Stimulated activated naive CD8-positive, alpha-beta T cell treated with anti-CD3 and anti-CD28 coated beads, Interleukin-15, Interleukin-2, amounts not matched to agents 100 U/mL and 50 U/mL, for 24 hours (primary cell): Measurements from ENCODE around the gene ADAMTS17.

Source experiments
- ATAC-seq: fragments of 150-1000 bp; cut with Tn5 transposase; one replicate; pipeline ENCODE4 v1.10.0; 2021
- DNase-seq: peaks from one replicate; pipeline ENCODE4 v3.0.0; 2021

ADAMTS17 gene

DNA sequence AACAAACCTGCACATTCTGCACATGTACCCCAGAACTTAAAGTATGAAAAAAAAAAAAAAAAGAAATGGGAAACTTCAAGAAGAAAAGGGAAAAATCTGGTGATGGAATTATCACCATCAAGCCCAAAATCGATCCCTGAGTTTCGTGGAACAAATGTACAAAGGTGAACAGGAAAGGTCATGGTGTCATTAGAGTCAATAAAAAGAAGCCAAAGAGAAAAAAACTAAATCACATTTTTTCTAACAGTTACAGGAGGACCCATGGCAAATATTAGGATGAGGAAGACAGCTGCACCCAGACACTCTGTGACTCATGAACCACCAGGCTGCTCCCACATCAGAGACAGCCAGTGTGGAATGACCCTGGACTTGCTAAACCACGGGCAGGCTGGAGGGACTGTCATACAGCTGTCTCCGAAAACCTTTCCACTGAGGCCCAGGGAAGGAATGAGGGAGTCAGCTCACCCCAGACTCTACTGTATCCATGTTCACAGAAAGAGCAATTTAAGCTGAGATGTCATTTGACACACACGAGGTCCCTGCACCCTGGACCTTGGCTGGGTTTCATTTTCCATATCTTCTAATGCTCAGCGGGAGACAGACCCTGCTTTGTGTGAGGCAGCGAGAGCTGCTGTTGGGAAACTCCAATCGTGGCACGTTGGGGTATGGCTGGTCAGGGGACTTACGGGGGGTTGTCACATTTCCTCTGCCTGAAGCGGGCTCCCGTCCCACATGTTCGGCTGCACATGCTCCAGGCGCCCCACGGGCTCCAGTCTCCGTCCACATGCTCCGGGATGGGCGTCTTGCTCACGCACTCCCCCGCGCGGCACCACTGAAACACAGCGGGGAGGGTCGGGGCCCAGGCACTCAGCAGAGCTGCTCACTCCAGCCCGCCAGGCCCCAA, 210.2 kb downstream of the ADAMTS17 start:
- ATAC-seq (peak; percentile 58), DNase-seq (peak; percentile 43)

DNA sequence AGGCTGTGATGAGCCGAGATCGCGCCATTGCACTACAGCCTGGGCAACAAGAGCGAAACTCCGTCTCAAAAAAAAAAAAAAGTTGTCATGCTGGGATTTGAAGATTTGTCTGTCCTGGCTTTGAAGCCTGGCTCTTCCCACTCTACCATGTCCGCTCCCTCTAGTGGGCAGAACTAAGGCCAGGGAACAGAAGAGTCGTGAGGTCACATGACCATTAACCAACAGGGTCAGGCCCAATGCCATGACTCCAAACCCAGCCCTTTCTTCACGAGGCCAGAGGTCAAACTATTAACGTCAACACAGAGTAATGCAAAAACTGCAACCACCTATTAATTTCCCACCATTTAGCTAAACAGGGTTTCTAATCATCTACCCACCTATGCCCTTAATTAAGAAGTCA, 212.1 kb downstream of the ADAMTS17 start:
- ATAC-seq (no peak), DNase-seq (no peak)

DNA sequence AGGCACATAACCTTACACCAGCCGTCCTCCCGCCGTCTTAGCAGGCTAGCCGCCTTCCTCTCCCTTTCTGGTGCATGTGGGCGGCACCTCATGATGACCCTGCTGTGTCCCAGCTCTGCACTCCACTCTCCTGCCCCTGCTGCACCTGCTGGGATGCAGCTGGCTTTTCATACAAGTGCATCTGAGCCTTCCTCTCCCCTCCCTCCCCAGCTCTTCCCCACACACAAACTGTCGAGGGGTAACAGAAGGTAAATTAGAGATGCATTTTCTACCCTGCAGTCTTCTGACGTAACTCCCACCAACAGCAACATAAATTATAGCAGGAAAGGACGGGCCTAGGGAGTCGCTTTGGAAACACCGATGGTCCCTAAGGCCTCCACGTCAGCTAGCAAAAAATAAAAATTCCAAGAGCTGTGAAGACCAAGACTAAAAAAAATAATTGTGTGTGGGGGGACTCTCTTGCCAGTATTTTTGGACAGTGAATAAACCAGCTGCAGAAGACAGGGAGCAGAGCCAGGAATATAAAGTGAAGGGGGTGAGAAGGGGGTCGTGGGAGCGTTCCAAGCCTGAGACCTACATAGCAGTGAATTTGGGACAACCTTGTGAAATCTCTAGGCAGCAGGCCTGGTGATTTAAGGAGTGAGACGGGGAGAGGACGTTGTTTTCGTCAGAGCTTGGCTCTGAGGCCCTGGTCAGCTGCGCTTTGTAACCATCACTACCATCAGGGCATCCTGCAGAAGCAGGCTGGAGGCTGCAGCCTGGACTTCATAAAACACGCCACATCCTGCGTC, 216.2 kb downstream of the ADAMTS17 start:
- ATAC-seq (no peak), DNase-seq (no peak)

DNA sequence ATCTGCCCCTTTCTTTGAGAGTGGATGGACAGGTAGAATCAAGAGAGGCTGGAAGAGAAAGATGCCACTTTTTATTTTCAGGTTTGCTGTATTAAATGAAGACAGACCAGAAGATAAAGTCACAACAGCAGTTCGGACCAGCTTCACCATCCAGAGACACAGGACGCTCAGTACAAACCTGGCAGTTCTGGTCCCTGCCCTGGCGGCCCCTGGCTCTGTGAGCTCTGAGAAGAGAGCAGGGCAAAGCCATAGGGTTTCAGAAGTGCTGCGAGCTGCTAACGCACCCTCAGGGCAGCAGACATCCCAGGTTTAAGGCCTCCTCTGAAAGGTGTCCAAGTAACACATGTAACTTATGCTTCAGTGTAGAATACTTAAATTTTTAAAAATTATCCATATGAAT, 216.8 kb downstream of the ADAMTS17 start:
- ATAC-seq = no peak

DNA sequence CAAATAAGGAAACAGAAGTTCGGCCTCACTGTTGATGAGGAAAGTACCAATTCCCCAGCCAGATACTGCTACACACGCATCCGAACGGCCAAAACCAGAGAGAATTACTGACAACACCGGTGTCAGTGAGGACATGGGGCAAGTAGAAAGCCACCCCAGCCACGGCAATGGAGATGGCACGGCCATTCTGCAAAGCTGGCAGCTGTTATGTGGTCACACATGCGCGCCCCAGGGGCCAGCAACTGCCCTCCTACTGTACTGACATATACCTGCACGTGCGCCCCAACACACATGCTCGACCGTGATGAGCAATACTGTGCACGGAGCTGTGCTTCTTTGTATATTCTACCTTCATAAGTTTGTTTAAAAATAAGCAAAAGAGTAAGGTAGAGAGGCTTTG, 217.4 kb downstream of the ADAMTS17 start:
- DNase-seq = no peak
- no peak for ATAC-seq

More for the DNA sequence above, 216.8 kb downstream of the ADAMTS17 start:
- DNase-seq = no peak

DNA sequence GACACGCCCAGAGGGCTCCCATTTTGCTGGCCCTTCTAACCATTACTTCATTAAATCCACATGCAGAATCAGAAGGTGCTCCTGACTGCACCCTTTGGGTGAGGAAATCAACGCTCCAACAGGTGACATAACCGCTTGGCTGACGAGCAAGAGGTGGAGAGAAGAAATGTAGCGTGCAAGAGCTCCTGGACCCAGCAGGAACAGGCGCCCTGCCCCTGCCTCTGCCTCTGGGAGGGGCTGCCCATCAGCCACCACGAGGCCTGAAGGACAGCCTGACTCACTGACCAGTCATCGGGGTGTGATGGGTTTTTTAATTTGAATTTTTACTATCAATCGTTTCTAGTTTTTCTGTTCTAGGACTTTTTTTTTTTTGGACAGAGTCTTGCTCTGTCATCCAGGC, 218.2 kb downstream of the ADAMTS17 start:
- DNase-seq = no peak
- ATAC-seq = no peak

DNA sequence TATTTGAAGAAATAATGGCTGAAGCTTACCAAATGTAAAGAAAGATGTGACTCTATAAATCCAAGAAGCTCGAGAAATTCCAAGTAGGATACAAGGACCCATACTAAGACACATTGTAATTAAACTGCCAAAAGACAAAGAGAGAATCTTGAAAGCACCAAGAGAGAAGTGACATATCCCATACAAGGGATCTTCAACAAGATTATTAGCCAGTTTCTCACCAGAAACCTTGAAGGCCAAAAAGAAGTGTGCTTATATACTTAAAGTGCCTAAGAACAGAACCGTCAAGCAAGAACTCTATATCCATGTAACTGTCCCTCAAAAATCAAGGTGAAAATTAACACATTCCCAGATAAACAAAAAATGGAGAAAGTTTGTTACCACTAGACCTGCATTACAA, 220.5 kb downstream of the ADAMTS17 start:
- no peak for DNase-seq
- ATAC-seq = no peak

DNA sequence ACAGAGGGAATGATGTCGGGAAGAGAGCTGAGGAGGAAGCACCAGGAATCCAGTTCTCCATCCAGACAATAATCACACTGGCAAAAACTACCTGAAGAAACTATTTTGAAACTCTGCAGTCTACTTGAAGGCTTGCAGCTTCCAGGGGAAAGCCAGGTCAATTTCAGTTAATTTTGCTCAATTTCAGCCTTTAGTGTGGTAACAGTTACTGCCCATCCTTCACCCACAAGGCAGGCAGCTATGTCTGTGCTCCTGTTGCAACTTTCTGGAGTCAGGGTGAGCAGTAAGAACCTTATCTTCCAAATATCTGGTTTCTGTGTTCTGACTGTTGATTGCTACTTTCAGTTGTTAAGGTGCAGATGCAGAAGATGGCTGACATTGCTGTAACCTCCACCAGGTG, 221.7 kb downstream of the ADAMTS17 start:
- DNase-seq (no peak), ATAC-seq (no peak)

DNA sequence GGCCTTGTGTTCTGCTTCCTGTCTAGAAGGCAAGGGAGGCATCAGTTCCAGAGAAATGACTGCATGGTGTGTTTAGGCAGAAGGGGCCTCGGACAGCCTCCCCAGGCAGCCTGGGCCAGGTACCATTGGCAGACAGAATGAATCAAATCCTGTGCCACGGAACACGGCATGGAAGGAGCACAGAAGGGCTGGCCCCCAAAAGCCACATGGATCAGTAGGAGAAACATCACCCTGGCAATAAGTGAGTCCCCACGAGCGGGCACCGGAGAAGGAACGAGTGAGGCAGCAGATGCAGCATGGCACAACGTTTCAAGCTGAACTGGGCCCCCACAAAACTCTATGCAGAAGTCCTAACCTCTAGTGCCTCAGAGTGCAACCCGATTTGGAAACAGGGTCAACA, 223.2 kb downstream of the ADAMTS17 start:
- DNase-seq (no peak), ATAC-seq (no peak)

DNA sequence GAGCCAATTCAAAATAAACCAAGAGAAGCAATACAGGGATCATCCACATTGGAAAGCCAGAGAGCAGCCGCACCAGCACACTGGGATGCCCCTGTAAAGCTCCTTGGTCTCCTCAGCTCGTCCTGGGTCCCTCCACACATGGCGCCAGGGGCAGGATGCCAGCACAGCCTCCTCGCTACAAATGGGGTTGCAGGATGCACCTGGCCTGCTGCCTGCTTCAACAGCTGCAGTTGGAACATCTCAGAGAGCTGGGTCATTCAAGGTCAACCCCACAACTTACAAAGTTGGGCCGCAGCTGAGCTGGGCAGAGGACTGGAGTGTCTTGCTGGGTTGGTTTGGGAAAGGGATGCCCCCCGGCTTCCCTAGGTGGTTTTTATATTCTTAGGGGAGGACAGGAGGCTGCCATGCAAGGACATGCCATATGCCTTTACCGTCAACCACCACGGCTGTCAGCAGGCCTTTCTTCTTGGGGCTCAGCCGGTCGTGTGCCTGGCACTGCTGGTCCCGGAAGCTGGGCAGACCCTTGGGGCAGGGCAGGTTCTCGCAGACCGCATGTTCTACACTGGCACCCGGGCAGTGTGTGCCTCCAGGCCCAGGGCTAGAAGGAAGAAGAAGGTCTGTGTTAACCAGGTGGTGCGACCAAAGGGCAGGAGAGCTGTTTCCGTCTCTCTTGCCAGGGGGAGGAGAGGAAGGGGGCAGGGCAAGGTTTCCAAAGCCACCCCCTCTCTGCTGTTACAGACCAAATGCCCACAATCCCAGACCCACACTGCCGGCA, 225.2 kb downstream of the ADAMTS17 start:
- ATAC-seq (no peak), DNase-seq (no peak)

DNA sequence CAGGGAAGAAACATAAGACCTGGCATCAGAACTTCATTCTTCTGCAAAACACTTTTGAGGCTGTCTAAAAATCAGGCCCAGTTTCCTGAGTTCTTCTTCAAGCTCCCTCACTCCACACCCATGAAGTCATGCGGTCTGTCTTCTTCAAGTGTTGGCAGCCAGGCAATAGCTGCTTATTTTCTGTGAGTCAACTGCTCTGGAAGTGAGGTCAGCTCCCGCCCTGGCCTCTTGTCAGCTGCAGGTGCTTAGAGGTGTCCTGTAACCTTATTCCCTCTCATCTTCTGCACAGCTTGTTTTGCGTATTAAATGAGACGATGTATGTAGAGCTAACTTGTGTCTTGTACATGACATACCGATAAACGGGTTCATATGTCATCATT, 226.1 kb downstream of the ADAMTS17 start:
- DNase-seq (no peak), ATAC-seq (no peak)

DNA sequence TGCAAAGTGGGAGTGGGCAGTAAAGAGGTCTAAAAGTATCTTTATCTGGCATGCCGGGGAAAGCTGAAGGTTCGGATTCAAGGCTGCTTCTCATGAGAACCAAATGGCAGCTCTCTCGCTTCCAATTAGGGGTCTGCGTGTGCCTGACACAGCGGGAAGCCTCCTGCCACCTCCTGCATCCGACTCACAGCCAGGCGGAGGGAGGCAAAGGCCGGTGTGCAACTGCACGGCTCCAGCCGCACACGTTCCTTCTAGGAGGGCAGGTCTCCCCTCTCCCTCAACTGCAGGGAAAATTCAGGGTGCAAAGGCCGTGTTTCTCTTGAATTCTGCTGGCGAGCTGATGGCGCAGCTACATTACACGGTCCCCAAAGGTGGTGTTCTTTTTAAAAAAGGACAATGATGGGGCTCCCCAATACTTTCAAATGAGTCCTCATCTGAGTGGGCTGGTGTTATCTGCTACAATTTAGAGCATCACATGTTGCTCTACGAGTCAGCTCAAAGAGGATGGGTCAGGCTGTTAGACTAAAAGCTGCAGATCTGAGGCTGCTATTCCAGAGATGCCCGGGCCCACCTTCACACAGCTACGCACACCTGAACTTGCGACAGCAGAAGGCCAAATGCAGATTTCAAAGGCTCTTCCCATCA, 226.6 kb downstream of the ADAMTS17 start:
- no peak for ATAC-seq
- no peak for DNase-seq

DNA sequence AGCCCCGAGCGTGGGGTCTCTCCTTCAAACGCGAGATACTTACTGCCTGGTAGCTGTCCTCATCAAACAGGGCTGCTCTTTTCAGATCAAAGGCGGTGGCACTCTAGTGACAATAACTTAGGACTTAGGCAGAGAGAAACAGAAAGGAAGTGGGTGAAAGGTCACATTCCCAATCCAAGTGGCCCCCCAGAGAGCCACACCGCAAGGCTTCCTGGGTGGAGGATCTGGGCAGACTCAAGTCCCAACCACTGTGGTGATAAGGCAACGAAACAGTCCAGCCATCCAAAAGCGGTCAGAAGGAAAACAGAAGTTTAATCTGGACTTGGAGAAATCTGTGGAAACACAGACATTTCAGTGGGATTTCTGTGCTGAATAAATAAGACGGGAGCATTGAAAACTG, 227.2 kb downstream of the ADAMTS17 start:
- ATAC-seq = no peak
- DNase-seq = no peak

DNA sequence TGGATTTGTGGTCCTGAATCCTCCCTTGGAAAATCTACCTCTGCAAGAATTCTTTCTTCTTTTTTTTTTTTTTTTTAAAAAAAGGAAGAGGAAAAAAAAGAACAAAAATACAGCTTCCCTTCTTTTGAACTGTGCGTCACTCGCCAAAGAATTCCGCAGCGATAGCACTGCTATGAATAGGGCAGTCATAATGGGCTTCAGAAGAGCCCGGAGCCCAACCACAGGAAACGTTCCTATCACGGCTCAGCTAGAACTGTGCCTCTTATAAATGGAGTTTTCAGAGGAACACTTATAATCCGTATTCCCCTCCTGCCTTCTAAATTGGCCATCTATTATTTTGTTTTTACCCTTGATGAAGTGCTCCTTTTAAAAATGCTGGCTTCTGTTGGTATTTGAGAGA, 227.7 kb downstream of the ADAMTS17 start:
- ATAC-seq (no peak), DNase-seq (no peak)

DNA sequence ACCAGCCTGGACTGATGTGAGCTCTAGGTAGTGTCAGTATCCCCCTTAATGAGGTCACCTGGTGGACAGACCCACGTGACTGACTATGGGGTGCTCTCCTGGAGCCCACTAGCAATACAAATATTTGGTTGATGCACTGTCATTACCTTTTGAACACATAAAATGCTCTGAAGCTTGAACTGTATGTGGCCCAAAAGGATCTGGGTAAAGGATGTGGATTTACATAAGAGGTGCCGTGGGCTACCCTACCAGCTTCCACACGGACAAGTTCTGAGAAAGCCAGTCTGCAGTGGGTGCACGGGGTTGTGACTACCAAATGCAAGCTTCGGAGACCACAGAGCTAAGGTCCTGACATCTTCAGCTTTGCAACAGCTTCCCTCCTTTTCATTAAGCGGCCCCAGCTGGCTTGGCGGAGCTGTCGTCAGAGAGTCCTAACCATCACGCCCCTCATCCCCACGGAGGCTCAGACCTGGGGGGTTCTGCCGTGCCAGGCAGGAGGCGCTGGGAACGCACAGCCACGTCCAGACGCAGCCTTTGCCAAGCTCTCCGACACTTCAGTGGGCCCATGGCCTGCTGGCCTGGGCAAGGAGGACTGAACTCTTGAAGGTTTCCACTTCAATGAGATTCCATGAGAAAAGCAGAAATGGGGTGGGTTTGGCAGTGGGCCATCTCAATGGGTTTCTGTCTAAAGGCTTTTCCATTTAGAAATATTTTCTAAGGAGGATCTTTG, 228.3 kb downstream of the ADAMTS17 start:
- ATAC-seq (no peak), DNase-seq (no peak)

DNA sequence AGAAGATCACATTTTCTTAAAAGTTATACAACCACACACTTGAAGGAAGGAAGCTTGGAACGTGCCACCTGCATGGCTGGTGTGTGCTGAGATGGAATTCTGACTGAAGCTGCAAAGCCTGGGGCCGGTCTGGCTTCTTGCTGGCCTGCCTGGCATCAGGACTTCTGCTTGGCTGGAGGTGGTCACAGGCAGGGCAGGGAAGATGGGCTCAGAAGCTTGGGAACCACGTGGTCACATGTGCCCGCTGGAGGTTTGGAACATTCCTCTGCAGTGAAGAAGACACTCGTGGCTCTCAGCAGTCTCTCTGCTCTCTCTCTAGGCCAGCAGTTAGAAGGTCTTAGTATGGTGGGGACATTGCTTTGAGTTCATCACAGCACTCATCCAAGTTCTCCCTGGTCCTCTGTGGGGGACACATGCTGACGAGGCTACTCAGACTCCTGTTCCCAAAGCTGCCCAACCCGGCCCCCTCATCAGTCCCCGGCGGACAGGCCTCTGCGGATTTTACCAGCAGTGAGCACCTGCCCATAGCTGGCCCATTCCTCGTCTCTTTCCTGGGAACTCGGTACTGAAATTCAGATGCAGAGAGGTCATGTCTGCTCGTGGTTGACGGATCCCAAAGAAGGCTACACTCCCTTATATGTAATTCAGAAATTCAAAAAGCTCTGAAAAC, 229.0 kb downstream of the ADAMTS17 start:
- DNase-seq = no peak

DNA sequence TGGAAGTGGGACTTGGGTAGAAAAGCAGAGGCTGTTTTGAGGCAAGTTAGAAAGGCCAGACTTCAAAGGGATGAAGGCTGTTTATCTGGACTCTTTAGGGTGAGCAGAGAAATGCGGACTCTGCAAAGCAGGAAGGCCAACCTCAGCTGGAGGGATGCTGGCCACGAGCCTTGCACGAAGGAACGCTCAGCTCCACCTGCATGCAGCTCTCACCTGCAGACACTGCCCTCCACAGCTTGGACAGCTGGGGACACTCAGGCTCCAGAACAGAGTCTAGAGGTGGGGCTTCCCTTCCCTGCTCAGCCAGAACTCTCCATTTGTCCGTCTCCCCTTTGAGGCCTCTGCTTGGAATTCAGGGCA, 229.7 kb downstream of the ADAMTS17 start:
- ATAC-seq (no peak), DNase-seq (no peak)

More for the DNA sequence above, 229.0 kb downstream of the ADAMTS17 start:
- ATAC-seq = no peak

DNA sequence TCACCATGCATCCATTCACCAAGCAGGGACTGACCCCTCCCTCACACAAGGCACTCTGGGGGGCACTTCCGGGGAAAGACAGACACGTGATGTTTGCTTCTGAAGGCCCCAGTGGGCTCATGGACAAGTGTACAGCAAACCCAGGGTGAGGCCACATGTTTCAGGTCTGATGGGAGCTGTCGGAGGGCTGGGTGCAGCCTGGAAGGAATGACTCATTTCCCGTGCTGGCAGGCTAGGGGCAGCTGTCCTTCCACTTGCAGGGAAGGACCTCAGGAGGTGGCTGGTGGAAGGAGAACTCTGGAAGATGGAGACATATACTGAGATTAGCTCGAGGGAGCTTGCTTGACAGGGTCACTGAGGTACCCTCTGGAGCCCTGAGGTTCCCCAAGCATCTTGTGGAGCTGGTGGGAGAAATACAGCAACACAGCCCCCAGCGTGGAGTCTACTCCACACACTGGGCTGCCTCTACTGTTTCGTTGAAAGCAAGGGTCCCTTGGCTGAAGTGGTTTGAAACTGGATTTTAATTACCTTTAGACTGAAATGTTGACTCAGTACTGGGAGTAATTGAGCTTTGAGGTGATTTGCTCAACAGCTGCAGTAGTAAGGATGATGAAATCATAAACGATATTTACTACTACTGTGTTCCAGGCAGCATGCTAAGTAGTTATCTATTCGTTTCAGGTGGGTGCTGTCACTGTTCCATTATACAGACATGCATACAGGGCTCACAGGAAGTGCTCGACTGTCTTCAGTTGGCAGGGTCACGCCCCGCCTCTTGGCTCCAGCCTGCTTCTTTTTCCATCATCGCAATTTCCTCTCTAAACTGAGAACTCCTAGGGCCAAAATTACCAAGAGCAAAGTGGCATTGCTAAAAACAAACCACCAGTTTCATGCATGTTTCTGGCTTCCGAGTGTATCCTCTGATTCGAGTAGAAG, 230.4 kb downstream of the ADAMTS17 start:
- DNase-seq (peak; percentile 64), ATAC-seq (peak; percentile 91)

DNA sequence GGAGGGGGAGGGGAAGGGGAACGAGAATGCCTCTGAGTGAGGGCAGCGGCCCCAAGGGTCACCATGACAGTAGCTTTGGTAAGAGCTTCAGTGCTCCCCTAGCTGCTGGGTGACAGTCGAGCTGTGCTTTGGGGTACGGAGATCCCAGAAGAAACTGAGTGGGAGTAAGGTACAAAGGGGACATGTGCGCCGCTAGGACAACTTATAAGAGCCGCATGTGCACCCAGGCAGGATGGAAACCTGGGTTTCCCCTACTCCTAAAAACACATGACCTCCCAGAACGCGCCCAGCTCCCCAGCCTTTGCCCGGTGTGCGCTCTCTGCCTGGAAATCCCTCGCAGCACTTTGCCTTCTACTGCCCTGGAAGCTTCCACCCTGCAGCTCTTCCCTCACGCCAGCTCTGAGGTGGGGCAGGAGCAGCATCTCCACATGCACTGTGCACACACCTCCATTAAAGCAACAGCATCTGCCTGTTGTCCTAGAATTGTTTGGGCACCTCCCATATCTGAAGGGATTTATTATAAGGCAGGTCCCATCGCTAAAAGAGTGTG, 232.2 kb downstream of the ADAMTS17 start:
- DNase-seq (no peak), ATAC-seq (no peak)
